ENCODE data around the gene ATXN3L. TPM values are rescaled to one million over a fixed set of nuclear protein-coding genes. Genes with fewer than 3 reads are reported as not detected.
"Not testable (repeated sequence)": the region's sequence is repeated elsewhere in the genome, so short reads cannot be mapped to it uniquely, and the experiment has no call there.

Gene ATXN3L
- total RNA-seq, 1 donor from 2014 or later: not detected

DNA sequence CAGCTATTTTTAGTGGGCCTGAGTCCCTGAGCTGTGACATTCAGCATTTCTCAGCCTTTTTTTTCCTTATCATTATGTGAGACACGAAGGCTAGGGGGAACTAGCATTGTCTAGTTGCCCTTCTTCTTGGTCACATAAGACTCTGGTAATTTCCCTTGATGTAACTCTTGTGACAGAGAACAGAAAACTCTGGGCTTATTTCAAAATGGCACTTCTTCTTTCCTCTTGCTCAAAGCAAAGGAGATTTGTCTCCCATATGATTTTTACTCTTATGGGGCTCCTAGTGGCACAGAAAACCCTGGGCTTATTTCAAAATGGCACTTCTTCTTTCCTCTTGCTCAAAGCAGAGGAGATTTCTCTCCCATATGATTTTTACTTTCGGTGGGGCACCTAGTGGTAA lies 14.7 kb downstream of the ATXN3L start:
- no peak for DNase-seq

DNA sequence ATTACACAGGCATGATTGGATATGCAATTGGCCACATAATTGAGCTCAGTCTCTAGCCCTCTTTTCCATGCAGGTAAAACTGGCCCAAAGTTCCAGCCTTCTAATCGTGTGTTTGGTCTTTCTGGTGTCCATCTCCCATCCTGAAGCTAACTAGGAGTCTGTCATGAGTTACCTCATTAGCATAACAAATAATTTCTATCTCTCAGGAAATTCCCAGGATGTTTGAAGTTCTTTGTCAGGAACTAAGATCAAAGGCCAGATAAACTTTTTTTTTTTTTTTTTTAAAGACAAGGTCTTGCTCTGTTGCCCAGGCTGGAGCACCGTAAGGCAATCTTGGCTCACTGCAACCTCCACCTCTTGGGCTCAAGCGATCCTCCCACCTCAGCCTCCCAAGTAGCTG lies 15.8 kb downstream of the ATXN3L start:
- no peak for DNase-seq

DNA sequence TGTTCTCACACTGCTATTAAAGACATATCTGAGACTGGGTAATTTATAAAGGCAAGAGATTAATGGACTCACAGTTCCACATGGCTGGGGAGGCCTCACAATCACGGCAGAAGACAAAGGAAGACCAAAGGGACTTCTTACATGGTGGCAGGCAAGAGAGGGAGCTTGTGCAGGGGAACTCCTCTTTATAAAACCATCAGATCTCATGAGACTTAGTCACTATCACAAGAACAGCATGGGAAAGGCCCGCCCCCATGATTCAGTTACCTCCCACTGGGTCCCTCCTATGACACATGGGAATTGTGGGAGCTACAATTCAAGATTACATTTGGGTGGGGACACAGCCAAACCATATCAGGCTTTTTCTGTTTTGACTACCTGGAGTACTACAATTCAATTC lies 16.6 kb downstream of the ATXN3L start:
- DNase-seq: not testable (repeated sequence)

DNA sequence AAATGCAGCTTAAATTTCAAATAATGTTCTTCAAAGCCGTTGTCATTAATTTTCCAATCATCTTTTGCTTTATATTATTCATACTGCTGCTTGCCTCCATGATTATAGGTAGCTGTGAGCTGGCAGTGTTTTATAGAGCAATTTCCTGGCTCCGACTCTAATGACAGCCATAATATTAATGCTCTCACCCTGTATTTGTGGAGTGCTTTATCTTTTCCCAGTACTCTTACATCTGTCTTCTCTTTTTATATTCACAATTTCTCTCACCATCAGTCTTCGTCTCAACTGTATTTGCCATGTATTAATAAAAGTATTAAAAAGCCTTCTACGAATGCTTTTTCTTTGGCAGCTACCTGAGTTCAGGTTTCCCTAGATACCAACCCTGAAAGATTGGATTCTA lies 21.0 kb downstream of the ATXN3L start:
- no peak for DNase-seq

DNA sequence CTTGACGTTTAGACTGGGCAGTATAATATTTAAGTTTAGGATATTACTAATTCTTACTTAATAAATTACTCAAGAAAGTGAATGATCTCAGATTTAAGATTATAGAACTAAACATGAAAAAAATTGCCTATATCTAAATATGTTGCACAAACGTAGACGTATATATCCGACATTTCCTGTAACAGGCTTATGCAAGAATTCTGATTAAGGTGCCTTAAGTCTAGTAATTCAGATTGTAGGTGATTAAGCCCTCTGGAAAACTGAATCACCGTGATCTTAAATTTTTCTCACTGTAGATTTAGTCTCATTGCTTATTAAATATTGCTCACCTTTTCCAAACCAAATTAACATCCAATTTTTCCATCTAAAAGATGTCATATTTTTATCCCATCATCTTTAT lies 24.0 kb downstream of the ATXN3L start:
- no peak for DNase-seq

DNA sequence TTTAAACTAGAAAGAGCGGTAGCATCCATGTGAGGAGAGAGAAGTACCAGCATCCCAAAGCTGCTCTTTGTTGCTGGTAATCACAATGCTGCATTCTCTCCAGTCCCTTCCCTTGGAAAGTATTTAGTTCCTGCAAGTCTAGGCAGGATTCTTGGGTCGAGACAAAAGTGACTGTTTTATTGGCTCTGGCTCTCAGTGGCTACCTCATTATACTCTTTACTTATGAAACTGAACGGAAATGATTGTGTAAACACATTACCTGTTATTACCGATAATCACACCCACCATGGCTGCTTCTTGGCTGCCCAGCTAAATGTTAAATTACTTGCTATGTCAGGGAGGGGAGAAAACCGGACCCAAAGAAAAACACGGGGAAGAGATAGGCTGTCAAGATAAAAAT lies 26.2 kb downstream of the ATXN3L start:
- no peak for DNase-seq

DNA sequence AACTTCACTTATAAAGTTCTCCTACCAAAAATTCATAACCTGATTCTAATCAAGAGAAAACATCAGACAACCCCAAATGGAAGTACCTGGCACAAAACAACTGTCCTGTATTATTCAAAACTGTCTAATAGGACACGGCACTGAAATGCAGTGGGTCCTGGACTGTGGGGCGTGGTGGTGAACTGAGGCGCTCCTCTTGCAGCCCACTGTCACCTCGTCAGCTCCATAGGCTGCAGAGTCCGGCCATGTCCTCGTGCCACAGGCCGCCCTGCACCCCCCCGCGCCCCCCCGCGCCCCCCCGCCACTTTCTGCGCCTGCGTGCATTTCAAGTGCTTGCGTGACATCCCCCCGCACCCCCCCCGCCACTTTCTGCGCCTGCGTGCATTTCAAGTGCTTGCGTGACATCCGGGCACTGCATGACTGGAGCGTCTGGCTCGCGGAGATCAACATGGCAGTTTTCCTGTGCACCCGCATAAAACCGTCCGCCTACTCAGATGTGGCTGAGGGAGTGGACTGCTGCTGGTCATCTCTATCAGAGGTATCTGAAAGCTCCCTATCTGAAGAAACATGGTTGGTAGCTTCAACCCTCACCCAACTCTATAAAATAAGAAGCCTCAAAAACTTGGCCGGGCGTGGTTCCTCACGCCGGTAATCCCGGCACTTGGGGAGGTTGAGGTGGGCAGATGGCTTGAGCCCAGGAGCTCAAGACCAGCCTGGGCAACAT lies 28.8 kb downstream of the ATXN3L start:
- DNase-seq: no peak

DNA sequence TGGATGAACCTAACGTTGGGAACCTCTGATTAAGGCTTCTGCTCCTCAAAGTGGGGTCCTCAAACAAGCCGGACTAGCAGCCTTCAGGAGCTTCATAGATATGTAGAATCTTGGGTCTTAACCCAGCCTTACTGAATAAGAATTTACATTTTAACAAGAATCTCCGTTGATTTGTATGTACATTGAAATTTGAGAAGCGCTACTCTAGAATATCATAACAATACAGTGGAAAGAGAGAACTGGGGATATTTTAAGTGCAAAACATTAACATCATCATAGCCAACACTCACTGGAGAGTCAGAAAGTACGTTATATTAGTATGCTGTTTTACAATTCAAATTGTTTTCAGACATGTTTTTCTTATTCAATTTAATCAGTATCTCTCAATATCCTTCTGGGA lies 31.2 kb downstream of the ATXN3L start:
- no peak for DNase-seq

DNA sequence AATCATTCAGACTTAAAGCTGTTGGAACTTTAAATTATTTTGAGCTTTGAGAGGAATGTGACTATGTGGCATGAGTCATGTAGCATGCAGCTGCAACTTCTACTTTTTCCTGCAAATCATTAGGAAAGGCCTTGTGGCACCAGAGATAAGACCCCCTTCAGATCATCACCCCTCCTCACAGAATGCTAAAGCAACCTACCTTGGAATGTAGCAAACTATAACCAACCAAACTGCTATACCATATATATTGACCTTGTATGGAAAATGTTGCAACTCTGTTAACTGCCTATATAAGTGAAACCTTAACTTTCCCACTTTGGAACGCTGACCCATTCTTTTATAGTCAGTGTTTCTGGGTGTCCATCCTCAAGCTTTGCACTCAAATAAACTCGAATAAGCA lies 32.0 kb downstream of the ATXN3L start:
- no peak for DNase-seq

DNA sequence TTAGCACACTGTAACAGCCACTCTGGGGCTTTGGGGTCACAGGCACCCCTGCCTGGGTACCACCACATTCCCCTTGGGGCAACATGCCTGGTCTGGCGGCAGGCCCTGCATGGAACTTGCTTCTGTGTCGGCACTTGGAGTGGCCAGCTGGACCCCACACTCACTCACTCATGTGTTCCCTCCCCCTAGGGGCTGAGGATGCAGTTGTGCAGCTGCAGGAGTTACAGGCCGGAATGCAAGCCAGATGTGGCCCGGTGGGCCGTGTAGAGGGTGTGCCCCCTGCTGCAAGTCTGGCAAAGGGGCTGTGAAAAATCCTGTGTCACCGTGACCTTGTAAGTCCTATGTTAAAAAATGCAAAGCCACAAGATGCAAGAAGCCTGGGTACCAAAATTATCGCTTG lies 34.2 kb downstream of the ATXN3L start:
- DNase-seq: no peak

DNA sequence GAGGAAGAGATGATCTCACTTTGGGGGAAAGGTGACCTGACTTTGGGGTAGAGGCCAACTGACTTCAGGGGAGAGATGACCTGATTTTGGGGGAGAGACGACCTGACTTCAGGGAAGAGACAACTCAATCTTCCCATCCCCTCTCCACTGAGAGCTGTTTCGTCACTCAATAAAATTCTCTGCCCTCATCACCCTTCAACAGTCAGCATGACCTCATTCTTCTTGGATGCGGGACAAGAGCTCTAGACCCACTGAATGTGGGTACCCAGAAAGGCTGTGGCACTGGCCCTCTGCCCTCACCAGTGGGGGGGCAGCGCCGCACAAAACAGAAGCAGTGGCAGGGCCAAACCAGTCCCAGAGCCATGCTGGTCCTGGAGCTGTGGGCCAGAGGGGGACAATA lies 34.6 kb downstream of the ATXN3L start:
- DNase-seq: no peak

DNA sequence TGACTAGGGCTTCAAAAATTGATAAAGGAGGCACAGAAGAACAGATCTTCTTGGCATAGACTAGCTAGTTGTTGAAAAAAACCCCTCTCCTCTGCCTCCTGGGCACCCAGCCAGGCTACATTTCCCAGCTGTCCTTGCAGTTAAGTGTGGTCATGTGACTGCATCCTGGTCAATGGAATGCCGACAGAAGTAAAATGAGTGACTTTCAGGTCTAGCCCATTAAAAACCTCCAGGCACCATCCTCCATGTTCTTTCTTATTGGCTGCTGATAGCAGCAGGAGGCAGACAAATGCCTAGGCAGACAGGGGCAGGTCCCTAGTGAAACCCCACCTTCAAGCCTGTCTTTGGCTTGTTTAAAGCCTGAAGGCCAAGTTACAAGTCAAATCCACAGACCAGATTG lies 35.3 kb downstream of the ATXN3L start:
- DNase-seq: no peak

DNA sequence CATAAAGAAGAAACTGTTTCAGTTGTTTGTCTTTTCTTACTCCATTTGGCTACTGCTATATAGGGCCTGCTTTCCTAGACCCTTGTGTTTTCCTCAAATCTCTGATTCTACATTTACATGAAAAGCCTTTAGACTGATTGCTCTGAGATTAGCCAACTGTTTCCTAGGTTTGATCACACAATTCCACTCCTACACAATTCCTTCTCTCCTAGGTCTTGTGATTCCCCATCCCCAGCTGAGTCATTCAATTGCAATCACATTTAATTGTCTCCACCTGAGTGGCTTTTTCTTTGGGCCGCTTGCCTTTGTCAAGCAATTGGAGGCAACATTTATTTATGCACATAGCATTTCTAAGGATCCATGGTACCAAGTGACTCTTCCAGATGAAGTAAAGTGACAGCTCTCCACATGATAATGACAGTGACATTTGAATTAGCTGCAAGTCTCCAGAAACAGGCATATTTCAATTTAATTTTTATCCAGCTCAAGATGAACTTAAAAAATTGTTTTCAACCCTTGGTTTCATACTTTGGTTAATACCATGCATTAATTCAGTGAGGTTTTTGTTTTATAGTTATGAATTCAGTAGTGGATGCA lies 35.8 kb downstream of the ATXN3L start:
- no peak for DNase-seq

DNA sequence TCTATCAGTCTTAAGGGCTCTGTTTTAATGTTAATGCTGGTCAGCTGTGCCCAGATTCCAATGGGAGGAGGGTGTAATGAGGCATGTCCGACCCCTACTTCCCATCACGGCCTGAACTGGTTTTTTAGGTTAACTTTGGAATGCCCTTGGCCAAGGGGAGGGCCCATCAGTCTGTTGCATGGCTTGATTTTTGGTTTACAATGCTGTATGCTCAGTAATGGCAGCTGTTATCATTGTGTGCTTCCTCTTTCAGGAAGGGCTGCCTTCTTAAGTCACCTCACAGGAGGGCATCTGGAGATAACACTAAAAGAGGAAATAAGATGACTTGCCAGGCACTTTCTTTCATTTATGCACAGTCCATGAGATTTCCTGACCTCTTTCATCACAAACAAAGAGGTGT lies 36.3 kb downstream of the ATXN3L start:
- no peak for DNase-seq

DNA sequence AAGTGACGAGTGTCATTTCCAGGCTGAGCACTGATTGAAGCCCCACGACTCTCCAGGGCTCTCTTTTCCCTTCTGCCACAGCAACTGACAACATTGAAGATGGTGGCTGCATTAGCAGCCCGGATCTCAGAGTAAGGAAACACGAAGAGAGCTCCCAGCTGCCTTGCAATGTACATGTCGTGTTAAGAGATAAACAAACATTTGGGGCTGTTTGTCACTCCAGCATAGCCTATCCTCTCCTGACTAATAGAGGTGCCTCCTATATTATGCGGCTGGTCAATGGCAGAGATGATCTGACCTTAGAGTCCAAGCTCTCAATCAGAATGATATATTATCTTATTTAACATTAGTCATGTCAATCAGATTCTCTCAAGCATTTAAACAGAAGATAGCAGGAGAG lies 38.6 kb downstream of the ATXN3L start:
- no peak for DNase-seq

DNA sequence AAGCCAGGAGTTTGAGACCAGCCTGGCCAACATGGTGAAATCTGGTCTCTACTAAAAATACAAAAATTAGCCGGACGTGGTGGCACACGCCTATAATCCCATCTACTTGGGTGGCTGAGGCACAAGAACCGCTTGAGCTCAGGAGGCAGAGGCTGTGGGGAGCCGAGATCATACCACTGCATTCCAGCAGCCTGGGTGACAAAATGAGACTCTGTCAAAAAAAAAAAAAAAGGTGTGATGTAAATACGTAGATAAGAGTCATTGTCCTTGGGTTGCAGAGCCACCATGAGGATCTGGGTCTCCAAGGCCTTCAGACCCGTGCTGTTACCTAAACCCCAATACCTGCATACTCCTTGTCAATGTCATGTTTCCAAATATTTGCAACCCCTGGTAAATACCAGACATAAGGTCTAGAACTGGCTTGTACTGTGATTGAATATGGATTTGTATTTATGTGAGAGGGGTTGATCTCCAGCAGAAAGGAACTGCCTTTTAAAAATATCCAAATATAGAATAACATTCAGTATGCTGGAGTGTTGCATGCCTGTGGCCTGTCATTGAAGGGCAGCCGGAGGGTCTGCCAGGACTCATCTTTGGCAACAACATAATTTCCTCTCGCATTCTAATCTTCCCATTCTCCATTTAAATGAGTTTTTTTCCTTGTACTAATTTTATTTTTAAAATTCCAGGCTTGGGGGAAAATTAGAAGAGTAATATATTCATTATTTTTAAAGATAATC lies 40.4 kb downstream of the ATXN3L start:
- DNase-seq: no peak

DNA sequence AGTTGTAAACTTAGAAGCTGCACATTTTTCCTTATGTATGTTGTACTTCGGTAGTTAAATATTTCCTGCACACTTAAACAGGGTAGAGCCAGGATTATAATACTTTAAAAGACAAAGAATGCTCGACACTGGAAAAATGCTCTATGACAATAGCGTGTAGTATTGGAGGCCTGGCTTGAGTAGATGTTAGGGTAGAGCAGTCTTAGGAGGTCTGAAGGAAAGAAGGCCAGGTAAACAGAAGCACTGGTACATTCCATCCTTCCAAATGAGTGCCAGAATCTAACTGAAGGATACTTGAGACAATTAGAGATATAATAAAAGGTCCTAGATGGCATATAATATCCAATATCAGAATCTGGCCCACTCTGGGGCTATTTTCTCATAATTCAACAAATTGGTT lies 42.3 kb downstream of the ATXN3L start:
- DNase-seq: no peak

DNA sequence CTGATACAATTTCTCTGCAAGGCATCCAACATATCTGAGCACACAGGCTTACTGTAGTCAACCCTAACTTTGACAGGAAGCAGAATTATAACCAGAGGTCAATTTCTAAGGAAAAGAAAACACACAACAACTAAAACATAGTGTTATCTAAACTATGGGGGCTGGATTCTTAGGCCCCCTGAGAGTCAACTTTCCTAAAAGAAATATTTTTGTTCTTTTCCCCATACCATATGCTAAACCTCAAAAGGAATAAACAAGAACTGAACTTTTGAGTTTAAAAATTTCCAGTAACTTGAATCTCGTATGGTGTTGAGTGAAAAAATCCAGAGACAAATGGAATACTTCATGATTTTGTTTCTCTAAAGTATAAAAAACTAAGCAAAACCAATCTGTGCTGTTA lies 42.9 kb downstream of the ATXN3L start:
- no peak for DNase-seq

DNA sequence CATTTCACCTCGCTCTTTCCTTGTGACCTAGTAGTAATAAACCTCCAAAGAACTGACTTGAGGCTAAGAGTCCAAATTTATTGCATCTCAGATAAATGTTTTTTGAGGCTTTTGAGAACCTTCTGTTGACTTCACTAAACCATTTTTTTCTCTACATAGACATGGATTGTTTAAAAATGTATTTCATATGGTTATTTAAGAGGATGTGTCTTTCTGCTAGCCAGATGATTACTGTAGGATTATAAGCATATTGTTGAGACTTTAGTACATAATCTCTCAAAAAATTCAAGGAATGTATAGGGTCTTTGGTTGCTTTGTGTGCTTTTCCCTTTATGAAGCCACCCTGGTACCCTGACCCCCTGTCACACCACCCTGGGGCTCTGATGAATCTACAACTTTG lies 44.8 kb downstream of the ATXN3L start:
- DNase-seq: no peak

DNA sequence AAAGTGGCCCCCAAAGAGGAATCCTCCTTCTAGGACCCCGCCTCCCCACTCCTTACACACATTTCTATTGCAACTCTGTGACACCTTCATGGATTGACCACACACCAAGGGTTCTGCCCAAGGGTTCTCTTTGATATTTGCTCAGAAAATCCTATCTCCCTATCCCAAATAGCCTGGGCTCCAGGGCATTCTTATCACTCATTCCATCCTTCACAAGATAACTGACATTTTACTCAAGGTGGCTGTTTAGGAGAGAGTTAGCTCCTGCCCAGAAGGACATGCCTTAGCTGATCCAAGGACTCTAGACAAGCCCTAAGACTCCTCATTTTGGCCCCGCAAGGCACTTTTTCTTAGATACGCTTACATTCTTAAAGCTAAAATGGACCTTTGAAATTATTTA lies 47.4 kb downstream of the ATXN3L start:
- DNase-seq: no peak

DNA sequence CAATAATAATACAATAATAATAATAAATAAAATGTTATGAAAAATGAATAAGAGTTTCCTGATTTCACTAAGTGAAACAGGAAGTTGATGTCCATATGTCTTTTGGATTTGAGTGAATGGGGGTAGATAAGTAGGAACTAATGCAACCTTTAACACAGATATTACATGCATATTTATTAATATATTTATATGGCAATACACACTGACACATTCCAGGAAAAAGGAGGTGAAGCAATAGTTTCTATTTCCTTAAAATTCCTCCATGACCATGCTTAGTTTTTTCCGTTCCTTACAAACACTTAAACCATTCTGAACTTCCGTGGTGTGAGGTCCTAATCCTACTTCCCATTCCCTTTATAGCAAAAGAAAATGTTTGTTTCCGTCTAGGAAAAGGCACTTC lies 48.3 kb downstream of the ATXN3L start:
- DNase-seq: no peak

DNA sequence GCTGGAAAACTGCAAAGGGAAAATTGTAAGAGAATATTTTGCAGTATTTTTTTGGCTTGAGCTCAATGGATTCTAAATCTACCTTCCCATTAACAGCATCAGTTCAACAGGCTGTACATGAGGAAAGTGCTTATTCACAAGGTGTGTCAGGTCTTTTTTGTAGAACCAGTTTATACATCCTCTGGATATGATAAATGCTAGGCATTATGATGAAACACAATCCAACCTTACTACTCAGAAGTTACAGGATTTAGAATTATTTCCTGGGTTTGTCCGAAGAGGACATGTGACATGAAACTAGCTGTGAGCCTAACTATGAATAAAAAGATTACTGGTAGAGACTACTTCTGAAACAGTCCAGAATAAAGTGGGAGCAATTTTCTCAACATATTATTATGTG lies 49.5 kb downstream of the ATXN3L start:
- no peak for DNase-seq

DNA sequence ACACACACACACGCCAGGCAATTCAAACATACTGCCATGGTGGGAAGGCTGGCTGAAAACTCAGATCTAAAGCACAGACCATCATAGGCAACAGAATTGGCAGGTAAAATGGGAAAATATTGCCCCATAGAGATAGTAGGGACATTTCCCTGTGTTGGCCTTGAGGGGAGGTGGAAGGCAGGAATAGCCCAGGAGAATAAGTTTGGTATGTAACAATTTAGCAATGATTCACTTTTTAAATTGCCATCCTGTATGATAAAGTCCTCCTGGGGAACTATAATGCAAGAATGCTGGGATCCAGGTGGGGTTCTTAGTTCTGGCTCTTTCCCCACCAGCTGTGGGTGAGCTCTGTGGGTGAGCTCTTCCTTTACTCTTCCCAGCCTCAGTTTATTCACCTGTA lies 51.0 kb downstream of the ATXN3L start:
- no peak for DNase-seq
